ENCODE data around the gene EXTL2. TPM values are rescaled to one million over a fixed set of nuclear protein-coding genes. Genes with fewer than 3 reads are reported as not detected.

EXTL2 gene
- total RNA-seq, 1 experiment from 2014 or later, result 13.8 TPM

- Mint-ChIP-seq H3K4me1 (ENCODE audit: low read depth, unreplicated experiment) (no peaks in the 10 kb centered on the region), H3K36me3 (ENCODE audit: insufficient read depth, unreplicated experiment) (peaks cover 20% of the 10 kb centered on the region), H3K27me3 (ENCODE audit: unreplicated experiment) (no peaks in the 10 kb centered on the region), H3K27ac (ENCODE audit: unreplicated experiment) (no peak overlapping the region), H3K9me3 (ENCODE audit: low read depth, unreplicated experiment) (peaks cover 5% of the 10 kb centered on the region), H3K4me3 (ENCODE audit: low read depth, unreplicated experiment) (no peak overlapping the region)
- intact Hi-C loops (cut with micrococcal nuclease; ENCODE audit: unreplicated experiment), result no loop called here
- CTCF ChIA-PET, result no interaction called here
- TF ChIP-seq CTCF (IDR thresholded peaks at IDR 0.05; ENCODE audit: unreplicated experiment), result no peak
- DNase-seq, result no peak
- BruUV-seq (replicated peaks), result no TSS peak
Observed at GRCh38 chr1:100909018-100909417, 14.4 kb upstream of the EXTL2 start.

DNA sequence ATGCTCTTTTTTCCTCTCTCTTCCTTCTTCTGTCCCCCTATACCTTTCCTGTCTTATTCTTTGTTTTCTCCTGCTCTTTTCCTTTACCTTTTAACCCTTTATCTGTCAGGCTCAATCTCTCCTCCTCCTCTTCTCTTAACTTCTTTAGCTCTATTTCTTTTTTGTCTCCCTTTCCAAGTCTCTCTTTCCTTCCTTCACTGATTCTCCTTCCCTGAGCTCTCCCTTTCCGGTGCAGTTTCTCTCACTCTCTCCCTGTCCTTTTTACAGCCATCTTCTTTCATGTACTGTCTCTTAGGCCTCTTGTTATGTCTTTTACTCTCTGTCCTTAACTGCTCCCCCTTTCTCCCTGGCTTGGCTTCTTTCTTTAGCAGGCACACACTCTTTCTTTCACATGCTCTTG, 13.2 kb upstream of the EXTL2 start:
- CTCF ChIA-PET, result interaction anchor here (0.7 kb wide), 1 partner anchor 1075 kb away, joined by 3 read pairs; no protein-coding TSS in a partner anchor
- intact Hi-C loops (cut with micrococcal nuclease; ENCODE audit: unreplicated experiment), result no loop called here
- no peak for DNase-seq
- Mint-ChIP-seq H3K4me1 (ENCODE audit: low read depth, unreplicated experiment) (no peaks in the 10 kb centered on the region), H3K27me3 (ENCODE audit: unreplicated experiment) (no peaks in the 10 kb centered on the region), H3K27ac (ENCODE audit: unreplicated experiment) (no peak overlapping the region), H3K9me3 (ENCODE audit: low read depth, unreplicated experiment) (peaks cover 5% of the 10 kb centered on the region), H3K36me3 (ENCODE audit: insufficient read depth, unreplicated experiment) (peaks cover 16% of the 10 kb centered on the region), H3K4me3 (ENCODE audit: low read depth, unreplicated experiment) (no peak overlapping the region)
- TF ChIP-seq CTCF (IDR thresholded peaks at IDR 0.05; ENCODE audit: unreplicated experiment), result no peak
- no TSS peak for BruUV-seq (replicated peaks)

DNA sequence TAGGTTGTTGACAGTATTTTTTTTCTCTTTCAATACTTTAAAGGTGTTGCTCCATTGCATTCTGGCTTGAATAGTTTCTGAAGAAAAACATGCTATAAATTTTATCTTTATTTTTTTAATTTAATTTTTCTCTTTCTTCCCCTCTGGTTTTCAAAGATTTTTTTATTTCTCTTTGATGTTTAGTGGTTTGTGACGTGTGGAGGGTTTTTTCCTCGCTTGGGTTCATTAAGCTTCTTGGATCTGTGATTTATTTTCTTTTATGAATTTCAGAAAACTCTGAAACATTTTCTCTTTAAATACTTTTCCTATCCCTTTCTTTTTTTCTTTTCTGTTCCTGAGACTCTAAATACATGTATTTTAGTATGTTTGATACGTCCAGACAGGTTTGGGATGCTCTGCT, 10.5 kb upstream of the EXTL2 start:
- H3K27ac Mint-ChIP-seq (ENCODE audit: unreplicated experiment), result no peak overlapping the region
- intact Hi-C loops (cut with micrococcal nuclease; ENCODE audit: unreplicated experiment), result no loop called here
- no peak for TF ChIP-seq CTCF (IDR thresholded peaks at IDR 0.05; ENCODE audit: unreplicated experiment)
- BruUV-seq (replicated peaks), result no TSS peak
- no peaks in the 10 kb centered on the region for H3K27me3 Mint-ChIP-seq (ENCODE audit: unreplicated experiment)
- H3K9me3 Mint-ChIP-seq (ENCODE audit: low read depth, unreplicated experiment), result peaks cover 5% of the 10 kb centered on the region
- no peak for DNase-seq
- no peak overlapping the region for H3K4me3 Mint-ChIP-seq (ENCODE audit: low read depth, unreplicated experiment)
- CTCF ChIA-PET, result no interaction called here
- H3K4me1 Mint-ChIP-seq (ENCODE audit: low read depth, unreplicated experiment), result no peaks in the 10 kb centered on the region
- H3K36me3 Mint-ChIP-seq (ENCODE audit: insufficient read depth, unreplicated experiment), result no peaks in the 10 kb centered on the region

- Mint-ChIP-seq H3K36me3 (ENCODE audit: insufficient read depth, unreplicated experiment) (peaks cover 5% of the 10 kb centered on the region), H3K4me3 (ENCODE audit: low read depth, unreplicated experiment) (no peak overlapping the region), H3K9me3 (ENCODE audit: low read depth, unreplicated experiment) (peaks cover 5% of the 10 kb centered on the region), H3K27ac (ENCODE audit: unreplicated experiment) (no peak overlapping the region), H3K4me1 (ENCODE audit: low read depth, unreplicated experiment) (no peaks in the 10 kb centered on the region), H3K27me3 (ENCODE audit: unreplicated experiment) (no peaks in the 10 kb centered on the region)
- BruUV-seq (replicated peaks), result no TSS peak
- no peak for DNase-seq
- CTCF ChIA-PET, result no interaction called here
- intact Hi-C loops (cut with micrococcal nuclease; ENCODE audit: unreplicated experiment), result no loop called here
- no peak for TF ChIP-seq CTCF (IDR thresholded peaks at IDR 0.05; ENCODE audit: unreplicated experiment)
Observed at GRCh38 chr1:100904528-100904927, 9.9 kb upstream of the EXTL2 start.

All from Calu3 (cell line).